Measurements from ENCODE around the gene GPATCH3.

DNA sequence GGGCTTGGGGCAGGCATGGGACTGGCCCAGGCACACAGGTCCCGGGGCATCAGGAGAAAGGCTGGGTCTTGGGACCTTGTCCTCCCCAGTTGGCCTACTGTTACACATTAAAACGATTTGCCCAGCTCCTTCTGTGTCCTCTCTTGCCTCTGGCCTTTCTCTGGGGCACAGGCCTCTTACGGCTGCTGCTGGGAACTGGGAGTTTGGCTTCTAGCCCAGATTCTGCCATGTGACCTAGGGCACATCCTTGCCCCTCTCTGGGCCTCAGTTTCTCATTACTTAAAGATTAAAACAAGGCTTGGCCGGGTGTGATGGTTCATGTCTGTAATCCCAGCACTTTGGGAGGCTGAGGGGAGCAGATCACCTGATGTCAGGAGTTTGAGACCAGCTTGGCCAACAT lies 46.0 kb upstream of the GPATCH3 start:
- TF ChIP-seq, protein P1, sequence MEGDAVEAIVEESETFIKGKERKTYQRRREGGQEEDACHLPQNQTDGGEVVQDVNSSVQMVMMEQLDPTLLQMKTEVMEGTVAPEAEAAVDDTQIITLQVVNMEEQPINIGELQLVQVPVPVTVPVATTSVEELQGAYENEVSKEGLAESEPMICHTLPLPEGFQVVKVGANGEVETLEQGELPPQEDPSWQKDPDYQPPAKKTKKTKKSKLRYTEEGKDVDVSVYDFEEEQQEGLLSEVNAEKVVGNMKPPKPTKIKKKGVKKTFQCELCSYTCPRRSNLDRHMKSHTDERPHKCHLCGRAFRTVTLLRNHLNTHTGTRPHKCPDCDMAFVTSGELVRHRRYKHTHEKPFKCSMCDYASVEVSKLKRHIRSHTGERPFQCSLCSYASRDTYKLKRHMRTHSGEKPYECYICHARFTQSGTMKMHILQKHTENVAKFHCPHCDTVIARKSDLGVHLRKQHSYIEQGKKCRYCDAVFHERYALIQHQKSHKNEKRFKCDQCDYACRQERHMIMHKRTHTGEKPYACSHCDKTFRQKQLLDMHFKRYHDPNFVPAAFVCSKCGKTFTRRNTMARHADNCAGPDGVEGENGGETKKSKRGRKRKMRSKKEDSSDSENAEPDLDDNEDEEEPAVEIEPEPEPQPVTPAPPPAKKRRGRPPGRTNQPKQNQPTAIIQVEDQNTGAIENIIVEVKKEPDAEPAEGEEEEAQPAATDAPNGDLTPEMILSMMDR (IDR thresholded peaks at IDR 0.05; ENCODE audit: extremely low read depth in 1 of 2, insufficient read depth in 1 of 2, low read depth in 1 of 2, low read length in 2 of 2): no peak
- TF ChIP-seq POLR2A (IDR thresholded peaks at IDR 0.05; ENCODE audit: low read depth, low read length): no peak

Data from endothelial cell of umbilical vein (primary cell).